ENCODE data around the gene GPRC5C.

GPRC5C gene

GRCh38 chr17:74424657-74425056 lies 7.2 kb upstream of the GPRC5C start:
- TF ChIP-seq RAD21 (IDR thresholded peaks at IDR 0.05; ENCODE audit: low read depth) (no peak), TEAD4 (IDR thresholded peaks at IDR 0.05) (no peak), FOXM1 (IDR thresholded peaks at IDR 0.05; ENCODE audit: borderline replicate concordance, low read depth) (no peak), YY1 (IDR thresholded peaks at IDR 0.05; ENCODE audit: low read depth) (no peak), ZBTB7A (IDR thresholded peaks at IDR 0.05; ENCODE audit: low read depth) (no peak), EP300 (IDR thresholded peaks at IDR 0.05; ENCODE audit: borderline replicate concordance) (no peak), EGR1 (IDR thresholded peaks at IDR 0.05) (no peak)

- no peak for TF ChIP-seq TCF12 (IDR thresholded peaks at IDR 0.05; ENCODE audit: low read depth)
- no peak for TF ChIP-seq TAF1 (IDR thresholded peaks at IDR 0.05; ENCODE audit: low read depth)
- TF ChIP-seq ZBTB7A (IDR thresholded peaks at IDR 0.05; ENCODE audit: low read depth) = no peak
- TF ChIP-seq NFIC (IDR thresholded peaks at IDR 0.05) = no peak
- no peak for TF ChIP-seq RAD21 (IDR thresholded peaks at IDR 0.05; ENCODE audit: low read depth)
- no peak for TF ChIP-seq TEAD4 (IDR thresholded peaks at IDR 0.05)
- TF ChIP-seq EGR1 (IDR thresholded peaks at IDR 0.05) = no peak
- no peak for TF ChIP-seq CREB1 (IDR thresholded peaks at IDR 0.05; ENCODE audit: low read depth)
- no peak for TF ChIP-seq YY1 (IDR thresholded peaks at IDR 0.05; ENCODE audit: low read depth)
- no peak for TF ChIP-seq USF1 (IDR thresholded peaks at IDR 0.05)
- TF ChIP-seq CEBPB (IDR thresholded peaks at IDR 0.05) = no peak
- TF ChIP-seq MAX (IDR thresholded peaks at IDR 0.05) = no peak
Measured at GRCh38 chr17:74426551-74427047, 5.3 kb upstream of the GPRC5C start.

- TF ChIP-seq TAF1 (IDR thresholded peaks at IDR 0.05; ENCODE audit: low read depth) = no peak
- no peak for TF ChIP-seq EP300 (IDR thresholded peaks at IDR 0.05; ENCODE audit: borderline replicate concordance)
- TF ChIP-seq REST (IDR thresholded peaks at IDR 0.05; ENCODE audit: low read depth) = no peak
- TF ChIP-seq NFIC (IDR thresholded peaks at IDR 0.05) = no peak
- TF ChIP-seq MAX (IDR thresholded peaks at IDR 0.05) = no peak
- no peak for TF ChIP-seq USF1 (IDR thresholded peaks at IDR 0.05)
- TF ChIP-seq RAD21 (IDR thresholded peaks at IDR 0.05; ENCODE audit: low read depth) = no peak
- no peak for TF ChIP-seq TCF12 (IDR thresholded peaks at IDR 0.05; ENCODE audit: low read depth)
- no peak for TF ChIP-seq FOXM1 (IDR thresholded peaks at IDR 0.05; ENCODE audit: borderline replicate concordance, low read depth)
- TF ChIP-seq CEBPB (IDR thresholded peaks at IDR 0.05) = no peak
- TF ChIP-seq CREB1 (IDR thresholded peaks at IDR 0.05; ENCODE audit: low read depth) = no peak
- TF ChIP-seq YY1 (IDR thresholded peaks at IDR 0.05; ENCODE audit: low read depth) = no peak
Measured at GRCh38 chr17:74427048-74427762, 4.7 kb upstream of the GPRC5C start.

GRCh38 chr17:74427763-74428153 lies 4.1 kb upstream of the GPRC5C start:
- no peak for TF ChIP-seq TCF12 (IDR thresholded peaks at IDR 0.05; ENCODE audit: low read depth)
- TF ChIP-seq REST (IDR thresholded peaks at IDR 0.05; ENCODE audit: low read depth) = no peak
- no peak for TF ChIP-seq CEBPB (IDR thresholded peaks at IDR 0.05)
- TF ChIP-seq MAX (IDR thresholded peaks at IDR 0.05) = no peak
- no peak for TF ChIP-seq YY1 (IDR thresholded peaks at IDR 0.05; ENCODE audit: low read depth)
- no peak for TF ChIP-seq NFIC (IDR thresholded peaks at IDR 0.05)
- TF ChIP-seq ZBTB7A (IDR thresholded peaks at IDR 0.05; ENCODE audit: low read depth) = no peak
- no peak for TF ChIP-seq FOXM1 (IDR thresholded peaks at IDR 0.05; ENCODE audit: borderline replicate concordance, low read depth)
- TF ChIP-seq TEAD4 (IDR thresholded peaks at IDR 0.05) = no peak
- no peak for TF ChIP-seq EP300 (IDR thresholded peaks at IDR 0.05; ENCODE audit: borderline replicate concordance)
- TF ChIP-seq CREB1 (IDR thresholded peaks at IDR 0.05; ENCODE audit: low read depth) = no peak
- TF ChIP-seq RAD21 (IDR thresholded peaks at IDR 0.05; ENCODE audit: low read depth) = no peak
- no peak for TF ChIP-seq EGR1 (IDR thresholded peaks at IDR 0.05)
- no peak for TF ChIP-seq TAF1 (IDR thresholded peaks at IDR 0.05; ENCODE audit: low read depth)
- TF ChIP-seq USF1 (IDR thresholded peaks at IDR 0.05) = no peak

All from Ishikawa (cell line).